Esophagus mucosa (tissue), 1 donor: Measurements from ENCODE around the gene PTPRO. TPM values are rescaled to one million over a fixed set of nuclear protein-coding genes. Genes with fewer than 3 reads are reported as not detected.

Experiments used
- ATAC-seq: fragments of 200-7000 bp; cut with Tn5 transposase; one replicate; pipeline ENCODE4 v1.9.1; 2020
- total RNA-seq: library from RNA; stranded (reverse); gene quantifications from one replicate; pipeline ENCODE4 v1.2.4, GENCODE V29; 2023
- donor health status: DM: yes; HTN: yes; CAD: no.

The PTPRO gene
- total RNA-seq, 1 donor from 2014 or later, result 0.08 TPM

DNA sequence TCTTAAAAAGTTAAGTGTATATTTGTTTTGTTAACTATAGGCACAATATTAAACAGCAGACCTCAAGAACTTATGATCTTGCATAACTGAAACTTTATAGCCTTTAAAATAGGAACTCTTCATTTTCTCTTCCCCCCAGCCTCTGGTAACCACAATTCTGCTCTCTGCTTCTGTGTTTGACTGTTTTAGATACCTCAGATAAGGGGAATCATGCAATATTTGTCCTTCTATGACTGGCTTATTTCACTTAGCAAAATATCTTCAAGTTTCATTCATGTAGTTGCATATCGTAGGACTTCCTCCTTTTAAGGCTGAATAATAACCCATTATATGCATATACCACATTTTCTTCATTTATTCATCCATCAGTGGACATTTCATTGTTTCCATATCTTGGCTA lies 131.3 kb downstream of the PTPRO start:
- ATAC-seq, result no peak

DNA sequence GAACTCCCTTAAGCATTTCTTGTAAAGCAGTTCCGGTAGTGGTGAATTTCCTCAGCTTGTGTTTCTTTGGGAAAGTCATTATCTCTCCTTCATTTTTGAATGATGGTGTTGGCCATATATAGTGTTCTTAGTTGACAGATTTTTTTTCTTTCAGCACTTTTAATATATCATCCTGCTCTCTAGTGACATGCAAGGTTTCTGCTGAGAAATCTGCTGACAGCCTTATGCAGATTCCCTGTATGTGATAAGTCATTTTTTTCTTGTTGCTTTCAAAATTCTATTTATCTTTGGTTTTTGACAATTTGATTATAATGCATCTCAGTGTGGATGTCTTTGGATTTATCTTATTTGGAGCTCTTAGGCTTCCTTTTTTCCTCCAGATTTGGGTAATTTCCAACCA lies 135.7 kb downstream of the PTPRO start:
- ATAC-seq, result no peak

DNA sequence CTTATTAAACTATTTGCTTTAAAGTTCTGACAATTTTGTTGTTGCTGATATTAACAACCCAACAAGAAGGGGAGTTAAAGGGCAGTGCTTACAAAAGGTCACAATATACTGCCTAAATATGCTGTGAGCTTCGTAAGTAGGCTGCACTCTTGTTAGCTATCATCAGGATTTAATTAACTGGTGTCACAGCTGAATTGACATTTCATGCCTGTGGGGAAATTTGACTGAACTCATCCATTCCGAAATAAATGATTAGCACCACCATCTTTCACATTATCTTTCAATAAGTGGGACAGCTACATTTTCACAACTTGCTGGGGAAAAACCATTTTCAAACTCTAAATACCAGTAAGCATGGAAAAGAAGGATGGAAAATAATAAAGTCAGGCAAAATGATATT lies 146.6 kb downstream of the PTPRO start:
- ATAC-seq, result no peak

DNA sequence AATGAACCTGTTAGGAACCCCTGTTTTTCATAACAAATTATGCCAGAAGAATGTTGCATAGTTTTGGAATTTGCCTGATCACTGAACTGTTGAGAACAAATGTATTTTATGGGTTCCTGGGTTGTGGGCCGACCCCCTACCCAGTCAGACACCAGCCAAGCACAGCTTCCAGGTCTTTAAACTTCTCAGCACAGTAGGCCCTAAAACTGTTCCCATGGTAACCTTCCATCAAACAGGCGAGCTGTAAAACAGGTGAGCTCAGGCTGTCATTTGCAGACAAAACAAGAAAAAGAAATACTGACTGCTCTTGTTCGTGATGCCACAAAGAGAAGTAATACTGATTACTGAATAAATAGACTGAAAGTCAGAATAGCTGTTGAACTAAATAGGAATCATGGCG lies 147.0 kb downstream of the PTPRO start:
- ATAC-seq, result no peak

DNA sequence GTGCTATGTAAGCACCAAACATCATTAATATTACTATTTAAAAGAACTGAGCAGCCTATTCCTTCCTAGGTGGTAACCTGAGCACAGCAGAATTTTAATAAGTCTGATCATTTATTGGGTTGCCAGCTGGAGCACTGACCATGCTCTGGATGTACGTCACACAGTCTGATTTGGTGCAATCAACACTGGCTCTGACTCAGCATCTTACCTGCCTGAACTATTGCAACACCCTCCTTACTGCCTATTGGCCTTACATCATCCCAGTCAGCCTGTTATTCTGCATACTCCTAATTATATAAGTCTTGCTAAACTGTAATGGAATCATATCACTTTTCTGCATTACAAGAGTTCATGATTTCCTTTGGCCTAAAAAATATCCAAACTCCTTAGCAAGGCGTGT lies 149.7 kb downstream of the PTPRO start:
- ATAC-seq, result peak; percentile 84

DNA sequence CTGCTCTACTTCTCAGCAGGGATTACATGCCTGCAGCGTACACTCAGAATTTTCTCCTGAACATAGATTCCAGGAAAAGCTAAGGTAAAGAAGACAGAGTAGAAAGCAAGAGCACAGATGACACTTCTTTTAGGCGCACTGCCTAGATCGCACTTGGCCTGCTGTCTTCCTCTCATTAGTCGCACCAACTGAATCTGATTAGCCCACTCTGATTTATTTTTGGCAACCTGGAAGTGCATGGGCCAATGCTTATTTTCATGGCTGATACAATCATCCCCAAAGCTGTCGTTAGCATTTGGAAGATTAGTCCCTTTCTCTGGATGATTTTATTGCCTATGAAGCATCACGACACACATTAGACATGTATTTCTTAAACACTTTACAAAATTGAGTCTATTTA lies 152.5 kb downstream of the PTPRO start:
- no peak for ATAC-seq

DNA sequence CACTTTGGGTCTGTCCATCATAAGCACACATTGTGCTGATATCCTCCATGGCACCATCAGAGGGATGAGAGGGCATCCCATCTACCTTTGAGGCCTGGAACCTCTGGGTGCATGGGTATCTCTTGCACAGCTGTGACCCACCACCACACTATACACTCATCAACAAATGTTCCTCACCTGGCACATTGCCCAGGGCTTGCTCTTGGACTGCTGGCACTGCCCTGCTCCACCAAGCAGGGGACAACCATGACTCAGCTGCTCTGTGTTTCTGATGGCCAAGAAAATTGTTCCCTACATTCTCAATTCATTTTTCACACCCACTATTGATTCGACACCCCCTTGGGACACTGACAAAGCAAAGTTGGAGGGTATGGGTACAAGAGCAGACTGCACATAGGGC lies 155.5 kb downstream of the PTPRO start:
- ATAC-seq, result no peak

DNA sequence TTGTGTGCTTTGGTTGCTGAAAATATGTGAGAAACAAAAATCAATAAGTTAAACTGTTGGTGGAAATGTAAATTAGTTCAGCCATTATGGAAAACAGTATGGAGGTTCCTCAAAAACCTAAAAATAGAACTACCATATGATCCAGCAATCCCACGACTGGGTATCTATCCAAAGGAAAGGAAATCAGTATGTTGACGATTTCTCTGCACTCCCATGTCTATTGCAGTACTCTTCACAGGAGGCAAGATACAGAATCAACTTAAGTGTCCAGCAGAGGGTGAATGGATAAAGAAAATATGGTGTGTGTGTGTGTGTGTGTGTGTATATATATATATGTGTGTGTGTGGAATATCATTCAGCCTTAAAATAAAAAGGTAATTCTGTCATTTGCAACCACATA lies 159.5 kb downstream of the PTPRO start:
- no peak for ATAC-seq

DNA sequence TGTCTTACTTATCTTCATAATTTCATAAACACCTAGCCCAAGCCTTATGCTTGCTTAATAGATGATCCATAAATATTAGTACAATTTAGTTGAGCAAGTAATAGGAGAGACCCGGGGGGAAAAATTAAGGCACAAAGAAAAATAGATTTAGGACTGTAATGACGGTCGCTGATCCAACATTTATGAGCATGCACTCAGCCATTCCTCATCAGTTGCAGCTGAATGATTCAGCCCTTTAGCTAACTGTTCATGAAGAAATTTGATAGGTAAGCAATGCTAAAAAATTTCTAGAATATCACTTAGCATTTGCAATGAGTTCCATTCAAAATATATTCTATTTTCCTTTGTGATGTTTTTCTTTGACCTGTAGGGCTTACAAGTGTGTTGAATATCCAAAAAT lies 163.2 kb downstream of the PTPRO start:
- ATAC-seq, result no peak

DNA sequence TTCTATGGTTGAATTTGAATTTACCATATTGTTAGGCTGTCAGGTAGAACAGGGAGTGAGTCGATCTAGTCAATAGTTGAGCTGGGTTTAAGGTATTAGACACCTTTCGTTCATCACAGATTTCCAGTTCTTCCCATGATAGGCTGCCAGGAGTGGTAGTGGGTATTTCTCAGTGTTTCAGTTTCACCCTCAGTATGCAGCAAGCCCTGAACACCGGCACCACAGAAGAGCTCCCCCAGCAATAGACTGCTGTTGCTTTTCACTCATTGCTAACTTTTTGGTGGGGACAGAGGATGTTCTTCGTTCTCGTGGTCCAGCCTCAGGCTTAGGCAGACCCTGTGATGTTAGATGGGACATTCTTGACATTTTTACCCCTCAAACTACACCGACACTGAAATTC lies 164.6 kb downstream of the PTPRO start:
- no peak for ATAC-seq

DNA sequence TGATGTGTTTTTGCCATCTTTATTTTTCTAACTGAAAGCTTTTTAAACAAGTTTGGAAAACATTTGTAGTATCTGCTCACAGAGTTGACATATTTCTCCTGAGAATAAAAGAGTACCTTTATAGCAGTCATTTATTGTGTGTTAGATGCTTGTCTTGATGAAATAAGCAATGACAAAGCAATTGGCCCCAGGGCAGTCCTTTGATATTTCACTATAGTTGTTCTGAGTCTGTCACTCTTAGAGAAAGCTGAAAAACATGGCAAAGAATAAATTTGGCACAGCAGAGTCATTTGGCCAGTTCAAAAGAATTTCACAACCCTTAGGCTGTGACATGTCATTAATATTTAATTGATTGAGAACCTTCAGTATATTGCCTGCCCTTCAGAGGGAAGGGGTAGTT lies 166.2 kb downstream of the PTPRO start:
- no peak for ATAC-seq

DNA sequence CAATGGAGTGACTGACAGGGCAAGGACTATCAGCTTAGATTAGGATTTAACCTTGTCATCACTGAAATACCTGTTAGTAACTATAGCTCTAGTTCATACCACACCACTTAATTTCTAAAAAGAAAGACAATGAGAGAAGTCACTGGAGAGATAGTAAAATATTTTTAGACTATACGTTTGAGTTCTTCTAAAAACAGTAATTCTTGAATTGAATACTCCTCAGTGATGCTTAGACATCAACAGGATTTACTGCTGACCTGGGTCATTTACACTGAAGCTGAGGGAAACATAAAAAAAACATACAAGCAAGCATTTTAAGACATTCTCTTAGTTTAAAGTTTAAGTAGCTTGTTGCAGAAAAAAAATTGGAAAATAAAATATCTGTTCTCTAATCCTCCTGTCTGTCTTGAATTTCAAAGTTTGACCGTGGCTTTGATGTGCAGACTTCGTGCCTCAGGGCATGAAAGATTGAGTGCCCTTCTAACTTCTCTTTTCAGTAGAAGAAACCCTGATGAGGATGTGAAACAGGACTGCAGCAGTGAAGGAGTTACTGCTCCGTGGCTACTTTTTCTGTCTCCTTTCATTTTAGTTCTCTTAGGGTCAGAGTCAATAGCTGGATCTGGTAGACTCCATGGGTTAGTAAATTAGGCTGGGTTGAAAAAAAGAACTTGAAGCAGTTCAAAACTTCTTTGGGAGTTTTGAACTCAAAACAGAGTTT lies 172.2 kb downstream of the PTPRO start:
- ATAC-seq, result no peak

DNA sequence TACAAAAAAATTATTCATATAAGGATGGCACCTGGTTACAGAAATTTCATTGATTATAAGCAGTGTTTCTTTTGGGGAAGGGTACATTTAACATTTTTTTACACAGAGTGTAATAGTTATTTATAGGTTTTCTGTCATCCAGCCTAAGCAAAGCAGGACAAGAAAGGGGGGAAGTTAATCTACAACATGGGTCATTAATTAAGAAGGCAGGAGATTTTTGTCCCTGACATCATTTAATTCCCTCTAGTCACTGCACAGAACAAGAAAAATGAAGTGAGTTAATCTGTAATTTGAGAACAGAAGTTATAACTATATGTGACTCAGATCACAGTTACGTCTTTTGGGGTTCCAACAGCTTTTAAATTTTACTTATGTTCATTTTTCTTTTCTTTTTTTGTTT lies 173.4 kb downstream of the PTPRO start:
- no peak for ATAC-seq

DNA sequence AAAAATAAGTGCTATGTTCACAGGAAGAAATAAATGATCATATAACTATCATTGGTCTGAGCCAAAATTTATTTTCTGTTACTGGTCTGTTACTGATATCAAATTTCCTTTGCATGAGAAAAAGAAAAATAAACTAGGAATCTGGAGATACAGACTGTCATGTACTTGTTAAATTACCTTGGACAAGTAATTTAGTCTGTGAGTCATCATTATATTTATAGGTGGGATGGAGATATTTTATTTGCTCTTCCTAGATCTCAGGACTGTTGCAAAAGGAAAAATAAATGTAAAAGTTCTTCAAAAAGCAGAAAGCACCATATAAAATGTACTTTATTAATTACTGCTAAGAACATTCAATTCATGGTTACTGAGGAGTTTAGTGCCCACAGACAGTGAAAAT lies 174.4 kb downstream of the PTPRO start:
- ATAC-seq, result no peak

DNA sequence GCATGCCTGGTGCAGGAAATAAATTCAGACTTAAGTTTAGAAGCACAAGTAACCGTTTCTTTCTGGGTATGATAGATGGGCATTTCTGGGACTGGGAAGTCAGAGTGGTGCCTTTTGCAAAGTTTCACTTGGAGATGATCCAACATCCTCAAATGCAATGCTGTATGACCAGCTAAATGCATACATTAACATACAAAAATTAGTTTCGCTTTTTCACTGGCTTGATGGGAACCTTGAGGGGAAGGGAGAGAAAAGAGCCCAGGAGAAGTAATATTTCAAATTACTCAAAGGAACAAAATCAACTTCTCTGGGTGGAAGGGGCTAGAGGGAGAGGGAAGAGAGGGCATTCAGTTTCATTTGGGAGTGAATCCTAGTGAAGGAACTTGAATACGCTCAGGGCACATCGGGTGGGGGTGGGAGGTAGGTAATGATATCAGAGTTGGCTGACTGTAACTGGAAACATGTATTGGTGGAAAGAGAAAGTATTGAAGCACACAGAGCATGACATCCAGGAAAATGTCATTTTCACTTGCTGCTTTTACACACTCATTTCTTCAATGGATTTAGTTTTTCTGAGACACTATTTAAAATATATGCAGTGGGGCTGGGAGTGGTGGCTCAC lies 175.5 kb downstream of the PTPRO start:
- ATAC-seq, result no peak

DNA sequence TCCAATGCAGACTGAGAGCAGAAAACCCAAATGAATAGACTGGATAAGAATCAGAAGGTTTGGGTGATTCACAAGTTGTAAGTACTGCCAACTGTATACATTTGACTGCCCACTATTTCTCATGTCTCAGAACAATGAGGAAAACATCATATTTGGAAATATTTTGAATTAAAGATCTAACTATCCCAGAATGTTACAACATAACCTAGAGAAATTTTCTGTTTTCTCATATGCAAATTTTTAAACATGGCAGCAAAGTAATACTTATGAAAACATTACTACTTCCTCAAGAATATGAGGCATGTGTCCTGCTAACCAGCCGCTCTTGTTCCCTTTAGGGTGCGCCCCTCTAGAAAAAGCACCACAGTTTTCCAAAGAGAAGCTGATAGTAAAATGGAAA lies 179.9 kb downstream of the PTPRO start:
- no peak for ATAC-seq

DNA sequence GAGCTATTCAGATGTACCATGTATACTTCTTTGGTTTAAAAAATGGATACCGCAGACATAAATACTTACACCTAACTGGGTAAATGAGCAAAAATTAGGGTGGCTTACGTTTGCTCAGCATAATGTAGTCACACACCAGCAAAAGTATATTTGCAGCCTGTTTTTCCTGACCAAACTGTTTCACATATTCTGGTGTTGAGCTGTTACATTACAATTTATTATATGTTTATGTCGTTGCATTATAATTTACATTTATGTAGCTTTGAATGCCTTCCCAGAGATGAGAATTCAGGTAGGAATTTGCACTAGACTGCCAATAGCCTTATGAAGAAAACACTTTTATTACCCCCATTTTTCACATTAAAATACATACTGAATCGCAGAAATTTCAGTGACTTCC lies 183.3 kb downstream of the PTPRO start:
- ATAC-seq, result no peak

DNA sequence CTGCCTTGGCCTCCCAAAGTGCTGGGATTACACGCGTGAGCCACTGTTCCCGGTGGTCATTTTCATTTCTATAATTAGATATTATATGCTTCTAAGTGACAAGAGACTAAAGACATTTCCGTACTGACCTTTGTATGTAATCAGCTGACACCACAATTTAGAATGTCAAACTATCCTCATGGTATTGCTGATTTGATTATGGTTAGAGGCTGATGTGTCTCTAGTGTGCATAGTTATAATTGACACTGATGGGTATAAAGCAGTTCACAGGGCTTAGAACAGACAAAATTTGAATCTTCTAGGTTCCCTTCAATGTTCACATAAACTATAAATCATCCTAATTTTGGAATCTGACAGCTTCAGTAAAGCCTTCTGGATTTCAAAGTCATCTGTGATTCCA lies 192.7 kb downstream of the PTPRO start:
- no peak for ATAC-seq

DNA sequence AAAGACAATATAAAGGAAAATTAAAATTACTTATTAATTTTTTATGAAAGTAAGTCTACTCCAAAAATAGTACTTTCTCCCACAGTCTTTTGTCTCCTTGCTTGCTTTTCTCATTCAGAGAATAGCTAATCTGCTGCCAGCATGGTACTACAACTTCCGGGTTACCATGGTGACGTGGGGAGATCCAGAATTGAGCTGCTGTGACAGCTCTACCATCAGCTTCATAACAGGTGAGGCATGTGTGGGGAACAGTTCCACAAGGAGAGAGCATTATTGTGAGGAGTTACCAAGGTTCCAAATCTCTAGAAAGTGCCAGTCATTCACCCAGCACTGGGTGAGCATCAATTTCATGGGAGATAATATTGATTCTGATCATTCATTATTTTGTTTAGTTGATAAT lies 197.8 kb downstream of the PTPRO start:
- ATAC-seq, result no peak

DNA sequence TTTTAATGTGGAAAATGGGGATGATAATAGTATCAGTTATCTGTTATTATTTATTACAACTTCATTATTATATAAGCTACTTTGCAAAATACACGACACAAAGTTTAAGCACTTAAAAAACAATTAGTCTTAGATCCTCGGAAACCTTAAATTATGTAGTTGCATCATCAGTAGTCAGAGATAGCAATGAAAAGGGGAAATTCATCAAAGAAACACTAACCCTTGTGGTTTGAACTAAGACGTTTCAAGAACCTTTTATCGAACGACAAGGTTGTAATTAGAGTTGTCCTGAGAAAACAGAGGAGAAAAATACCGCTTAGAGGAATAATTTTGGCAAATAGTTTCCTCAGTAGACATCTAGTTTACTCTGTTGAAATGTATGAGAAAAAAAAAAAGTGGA lies 198.5 kb downstream of the PTPRO start:
- ATAC-seq, result no peak

DNA sequence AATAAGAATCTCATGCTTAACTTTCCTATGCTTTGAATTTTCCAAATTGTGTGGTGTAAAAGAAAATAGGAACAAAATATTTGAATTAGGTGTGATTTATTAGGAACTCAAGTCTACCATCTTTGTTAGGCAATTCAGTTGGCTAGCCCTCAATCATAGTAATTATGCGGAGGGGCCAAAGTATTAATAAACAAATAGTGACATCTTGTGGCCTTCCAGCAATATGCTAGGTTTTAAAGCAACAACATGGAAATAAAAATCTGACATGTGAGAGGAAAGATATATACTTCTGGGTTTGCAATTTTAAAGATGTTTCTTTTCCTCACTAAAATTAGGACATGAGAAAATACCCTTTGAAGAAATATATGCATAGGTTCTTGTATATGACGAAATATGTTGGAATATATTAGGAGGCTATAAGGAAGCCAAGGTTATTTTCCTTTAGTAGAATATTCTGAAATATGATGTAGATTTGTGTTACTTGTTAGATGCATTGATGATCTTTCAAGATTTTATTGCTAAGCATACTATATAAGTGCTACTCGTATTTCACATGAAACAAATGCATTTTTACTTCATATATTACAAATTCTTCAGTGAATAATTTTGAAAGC lies 200.4 kb downstream of the PTPRO start:
- ATAC-seq, result peak; percentile 46

DNA sequence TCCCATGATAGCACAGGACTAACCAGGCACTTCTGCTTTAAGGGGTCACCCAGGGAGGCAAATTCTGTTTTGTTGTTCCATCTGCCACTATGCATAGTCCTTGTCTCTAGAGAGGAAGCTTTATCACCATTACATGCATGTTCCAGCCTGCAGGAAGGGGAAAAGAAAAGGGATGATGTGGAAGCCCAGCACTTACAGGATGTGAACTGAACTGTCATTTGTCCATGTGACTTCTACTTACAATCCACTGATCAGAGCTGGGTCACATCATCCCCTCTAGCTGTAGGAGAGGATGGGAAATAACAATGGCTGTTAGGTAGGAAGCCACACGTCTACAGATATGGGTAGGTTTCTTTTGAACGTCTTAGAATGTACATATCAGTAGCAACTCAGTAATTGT lies 203.1 kb downstream of the PTPRO start:
- peak; percentile 27 for ATAC-seq

DNA sequence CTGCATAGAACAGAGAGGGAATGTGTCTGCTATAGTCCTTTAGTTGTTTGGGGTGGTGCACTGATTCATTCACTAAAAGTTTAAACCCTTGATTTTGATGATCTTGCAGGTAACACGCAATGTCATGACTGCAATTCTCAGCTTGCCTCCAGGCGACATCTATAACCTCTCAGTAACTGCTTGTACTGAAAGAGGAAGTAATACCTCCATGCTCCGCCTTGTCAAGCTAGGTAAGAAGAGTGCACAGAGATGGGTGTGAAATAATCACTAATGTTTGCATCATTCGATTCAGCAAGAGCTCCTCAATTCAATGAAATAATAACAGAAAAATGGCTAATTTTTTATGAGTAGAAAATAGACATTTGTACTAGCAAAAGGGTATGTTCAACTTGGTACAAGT lies 203.7 kb downstream of the PTPRO start:
- peak; percentile 96 for ATAC-seq
